CD4-positive, alpha-beta T cell treated with Interleukin-21 for 1 hour (primary cell): Measurements from ENCODE around the gene PGLYRP2.
"Not testable (repeated sequence)": the region's sequence is repeated elsewhere in the genome, so short reads cannot be mapped to it uniquely, and the experiment has no call there.

ENCODE experiments used
- DNase-seq: peaks from one replicate; pipeline ENCODE4 v3.0.0-alpha.2; 2020

PGLYRP2 gene

DNA sequence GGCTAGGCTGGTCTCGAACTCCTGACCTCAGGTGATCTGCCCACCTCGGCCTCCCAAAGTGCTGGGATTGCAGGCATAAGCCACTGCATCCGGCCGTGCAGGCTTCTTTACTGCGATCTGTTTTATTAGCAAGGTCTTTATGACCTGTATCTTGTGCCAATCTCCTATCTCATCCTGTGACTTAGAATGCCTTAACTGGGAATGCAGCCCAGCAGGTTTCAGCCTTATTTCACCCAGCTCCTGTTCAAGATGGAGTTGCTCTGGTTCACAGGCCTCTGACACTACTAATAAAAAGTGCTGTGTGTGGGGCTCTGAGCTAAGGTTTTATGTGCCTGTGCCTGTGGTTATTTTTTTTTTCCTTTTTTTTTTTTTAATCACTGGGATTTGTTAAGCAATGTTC lies 6.5 kb upstream of the PGLYRP2 start:
- not testable (repeated sequence) for DNase-seq

DNA sequence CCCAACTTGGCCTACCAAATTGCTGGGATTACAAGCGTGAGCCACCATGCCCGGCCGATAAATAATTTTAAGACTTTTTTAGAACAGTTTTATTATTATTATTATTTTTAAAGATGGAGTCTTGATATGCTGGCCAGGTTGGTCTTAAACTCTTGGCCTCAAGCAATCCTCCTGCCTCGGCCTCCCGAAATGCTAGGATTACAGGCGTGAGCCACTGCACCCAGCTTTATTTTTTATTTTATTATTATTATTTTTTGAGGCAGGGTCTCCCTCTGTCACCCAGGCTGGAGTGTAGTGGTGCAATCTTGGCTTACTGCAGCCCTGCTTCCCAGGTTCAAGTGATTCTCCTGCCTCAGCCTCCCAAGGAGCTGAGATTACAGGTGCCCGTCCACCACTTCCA lies 1.7 kb upstream of the PGLYRP2 start:
- DNase-seq: not testable (repeated sequence)

- DNase-seq: no peak
Measured at GRCh38 chr19:15476325-15476724, 3.0 kb downstream of the PGLYRP2 start.

DNA sequence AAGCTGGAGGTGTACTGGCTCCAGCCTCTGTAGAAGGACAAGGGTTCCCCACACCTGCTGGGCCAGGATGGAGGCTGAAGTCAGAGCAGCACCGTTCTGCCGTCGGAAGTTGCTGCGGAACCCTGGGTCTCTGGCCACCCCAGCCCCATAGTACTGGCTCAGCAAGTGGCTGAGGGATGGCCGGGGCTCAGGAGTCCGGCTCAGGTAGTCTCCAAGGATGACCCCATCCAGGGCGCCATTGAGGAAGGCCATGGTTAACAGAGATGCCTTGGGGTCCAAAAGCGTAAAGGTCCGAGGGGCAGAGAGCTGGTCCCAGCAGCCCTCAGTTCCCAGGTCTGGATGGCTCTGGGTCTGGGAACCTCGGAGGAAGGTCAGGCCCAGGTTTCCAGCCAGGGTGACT lies 3.7 kb downstream of the PGLYRP2 start:
- no peak for DNase-seq

DNA sequence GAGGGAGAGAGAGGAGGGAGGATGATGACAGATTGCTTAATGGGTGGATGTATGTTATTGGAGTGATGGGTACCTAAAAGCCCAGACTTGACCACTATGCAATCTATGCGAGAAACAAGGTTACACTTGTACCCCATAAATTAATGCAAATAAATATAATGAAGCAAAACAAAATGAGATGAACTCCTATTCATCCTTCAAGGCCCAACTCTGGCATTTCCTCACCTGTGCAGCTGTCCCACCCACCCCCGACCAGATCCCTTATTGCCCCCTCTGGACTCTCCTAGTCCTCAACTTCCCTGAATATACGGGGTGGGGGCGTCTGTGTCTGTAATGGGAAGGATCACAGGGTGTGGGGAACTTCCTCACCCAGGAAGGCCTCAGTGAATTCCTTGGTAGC lies 4.1 kb downstream of the PGLYRP2 start:
- no peak for DNase-seq

GRCh38 chr19:15473821-15474220 lies 5.5 kb downstream of the PGLYRP2 start:
- not testable (repeated sequence) for DNase-seq

GRCh38 chr19:15471639-15472101 lies 7.6 kb downstream of the PGLYRP2 start:
- no peak for DNase-seq

- DNase-seq: peak; percentile 26
Measured at GRCh38 chr19:15469513-15470297, 9.6 kb downstream of the PGLYRP2 start.

- DNase-seq: no peak
Measured at GRCh38 chr19:15468675-15469512, 10.4 kb downstream of the PGLYRP2 start.

DNA sequence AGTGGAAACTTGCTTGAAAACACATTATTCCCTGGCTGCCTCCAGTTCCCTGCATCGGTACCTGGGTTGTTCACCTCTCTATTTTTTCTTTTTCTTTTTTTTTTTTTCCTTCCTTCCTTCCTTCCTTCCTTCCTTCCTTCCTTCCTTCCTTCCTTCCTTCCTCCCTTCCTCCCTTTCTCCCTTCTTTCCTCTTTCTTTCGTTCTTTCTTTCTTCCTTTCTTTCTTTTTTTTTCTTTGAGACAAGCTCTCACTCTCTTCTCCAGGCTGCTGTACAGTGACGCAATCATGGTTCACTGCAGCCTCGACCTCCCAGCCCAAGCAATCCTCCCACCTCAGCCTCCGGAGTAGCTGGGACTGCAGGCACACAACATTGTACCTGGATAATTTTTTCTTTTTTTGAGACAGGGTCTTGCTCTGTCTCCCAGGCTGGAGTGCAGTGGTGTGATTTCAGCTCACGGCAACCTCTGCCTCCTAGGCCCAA lies 11.5 kb downstream of the PGLYRP2 start:
- DNase-seq: no peak

DNA sequence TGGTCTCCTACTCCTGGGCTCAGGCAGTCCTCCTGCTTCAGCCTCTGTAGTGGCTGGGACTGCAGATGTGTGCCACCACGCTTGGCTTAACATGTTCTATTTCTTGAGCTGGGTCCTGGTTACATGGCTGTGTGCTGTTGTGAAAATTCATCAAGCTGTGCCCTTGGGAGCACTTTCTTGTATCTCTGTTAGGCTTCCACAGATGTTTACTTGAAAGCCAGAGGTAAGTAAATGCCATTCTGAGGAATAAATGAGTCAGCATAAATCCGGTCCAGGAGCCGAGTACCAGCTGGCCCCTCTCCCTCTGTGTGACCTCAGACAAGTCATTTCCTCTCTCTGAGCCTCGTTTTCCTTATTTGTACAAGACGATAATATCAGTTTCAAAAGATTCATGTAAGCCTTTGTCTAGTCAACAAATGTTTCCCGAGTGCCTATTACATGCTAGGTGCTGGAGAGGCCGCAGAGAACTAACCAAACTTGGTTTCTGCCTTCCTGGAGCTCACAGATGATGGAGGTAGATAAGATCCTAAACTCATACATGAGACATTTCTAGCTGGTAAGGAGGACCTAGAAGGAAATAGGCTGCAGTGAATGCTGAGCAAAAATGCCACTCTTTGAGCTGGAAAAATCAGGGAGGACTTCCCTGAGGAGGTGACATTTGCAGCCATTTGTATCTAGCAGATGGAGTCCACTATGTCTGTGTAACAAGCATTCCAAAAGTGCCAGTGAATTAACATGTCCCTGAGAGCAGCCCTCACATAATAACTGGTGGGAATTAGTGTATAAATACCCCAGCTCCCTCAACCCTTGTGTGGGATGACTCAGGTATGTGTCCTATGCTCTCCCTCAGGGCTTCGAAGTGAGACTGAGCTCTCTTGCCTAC lies 12.2 kb downstream of the PGLYRP2 start:
- DNase-seq: peak; percentile 75

DNA sequence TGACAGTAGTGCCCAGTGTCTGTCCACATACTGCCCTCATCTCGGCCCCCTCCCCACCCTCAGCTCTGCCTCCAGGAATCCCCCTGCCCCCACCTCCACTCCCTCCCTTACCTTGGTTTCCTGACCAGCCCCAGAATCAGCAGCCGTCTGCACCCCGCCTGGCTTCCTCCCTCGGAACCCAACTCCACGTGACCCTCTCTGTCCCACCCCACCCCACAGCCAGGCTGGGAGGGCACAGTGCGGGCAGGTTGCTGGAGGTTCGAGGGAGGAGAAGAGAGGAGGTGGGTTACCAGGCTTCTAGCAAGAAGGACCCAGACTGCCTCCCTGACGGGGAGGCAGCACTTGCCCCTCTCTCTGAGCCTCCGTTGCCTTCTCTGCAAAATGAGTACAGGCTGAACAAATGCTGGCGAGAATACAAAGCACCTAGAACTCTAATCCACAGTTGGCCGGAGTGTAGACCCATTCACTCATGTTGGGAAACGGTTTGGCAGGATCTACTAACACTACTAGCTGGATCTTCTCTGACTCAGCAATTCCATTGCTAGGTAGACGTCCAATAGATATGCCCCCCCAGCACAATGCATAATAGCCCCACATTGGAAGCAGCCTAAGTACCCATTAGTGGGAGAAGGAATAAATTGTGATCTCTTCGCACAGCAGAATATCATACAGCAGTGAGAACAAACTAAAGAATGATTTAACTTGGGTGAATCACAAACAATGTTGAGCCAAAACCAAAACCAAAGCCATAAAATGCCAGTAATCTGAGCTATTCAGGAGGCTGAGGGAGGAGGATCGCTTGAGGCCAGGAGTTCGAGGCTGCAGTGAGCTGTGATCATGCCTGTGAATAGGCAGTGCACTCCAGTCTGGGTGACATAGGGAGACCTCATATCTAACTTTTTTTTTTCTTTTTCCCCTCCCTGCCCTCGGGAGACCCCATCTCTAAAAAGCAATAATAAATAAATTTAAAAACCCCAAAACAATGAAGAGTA lies 14.6 kb downstream of the PGLYRP2 start, which contains the start of gene RASAL3:
RASAL3 (minus strand) TSS at position 151 of the 992 bp plus-strand sequence. CDS start 186 bp downstream, outside the sequence.
- peak; percentile 72 for DNase-seq

DNA sequence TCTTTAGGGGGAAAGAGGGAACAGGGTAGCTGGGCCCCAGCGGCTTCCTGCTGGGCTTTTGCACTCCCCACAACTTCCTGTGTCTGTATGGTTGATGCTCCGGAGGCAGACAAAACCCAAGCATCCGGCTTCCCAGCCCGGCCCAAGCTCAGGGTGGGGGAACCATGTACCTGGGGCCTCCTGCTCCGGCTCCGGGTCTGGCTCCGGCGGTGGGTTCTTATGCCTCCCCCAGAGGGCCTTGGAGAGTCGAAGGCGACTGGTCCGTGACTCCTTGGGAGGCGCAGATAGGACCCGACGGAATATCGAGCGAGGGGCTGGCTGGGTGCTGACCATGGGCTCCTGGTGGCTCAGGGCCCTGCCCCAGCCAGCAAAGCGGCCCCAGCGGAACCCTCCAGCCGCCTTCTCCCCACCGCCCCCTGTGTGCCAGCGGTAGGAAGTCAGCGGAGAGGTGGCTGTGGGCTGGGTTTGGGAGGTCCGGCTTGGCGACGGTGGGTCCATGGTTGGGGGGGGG lies 15.4 kb downstream of the PGLYRP2 start:
- DNase-seq: peak; percentile 84

DNA sequence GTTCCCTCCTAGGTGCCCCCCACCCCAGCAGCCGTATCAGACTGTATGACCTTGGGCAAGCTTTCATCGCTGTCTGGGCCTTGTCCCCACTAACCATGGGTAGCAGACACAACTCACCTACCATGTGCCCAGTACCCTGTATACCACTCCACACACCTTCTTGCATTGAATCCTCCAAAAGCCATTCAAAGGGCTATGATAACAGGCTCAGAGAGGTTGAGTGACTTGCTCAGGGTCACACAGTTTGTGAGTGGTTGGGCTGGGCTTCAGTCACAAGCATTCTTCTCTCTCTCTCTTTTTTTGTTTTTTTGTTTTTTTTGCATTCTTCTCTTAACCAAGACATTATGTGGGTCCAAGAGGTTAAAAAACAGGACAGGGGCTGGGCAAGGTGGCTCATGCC lies 17.6 kb downstream of the PGLYRP2 start:
- DNase-seq: no peak

DNA sequence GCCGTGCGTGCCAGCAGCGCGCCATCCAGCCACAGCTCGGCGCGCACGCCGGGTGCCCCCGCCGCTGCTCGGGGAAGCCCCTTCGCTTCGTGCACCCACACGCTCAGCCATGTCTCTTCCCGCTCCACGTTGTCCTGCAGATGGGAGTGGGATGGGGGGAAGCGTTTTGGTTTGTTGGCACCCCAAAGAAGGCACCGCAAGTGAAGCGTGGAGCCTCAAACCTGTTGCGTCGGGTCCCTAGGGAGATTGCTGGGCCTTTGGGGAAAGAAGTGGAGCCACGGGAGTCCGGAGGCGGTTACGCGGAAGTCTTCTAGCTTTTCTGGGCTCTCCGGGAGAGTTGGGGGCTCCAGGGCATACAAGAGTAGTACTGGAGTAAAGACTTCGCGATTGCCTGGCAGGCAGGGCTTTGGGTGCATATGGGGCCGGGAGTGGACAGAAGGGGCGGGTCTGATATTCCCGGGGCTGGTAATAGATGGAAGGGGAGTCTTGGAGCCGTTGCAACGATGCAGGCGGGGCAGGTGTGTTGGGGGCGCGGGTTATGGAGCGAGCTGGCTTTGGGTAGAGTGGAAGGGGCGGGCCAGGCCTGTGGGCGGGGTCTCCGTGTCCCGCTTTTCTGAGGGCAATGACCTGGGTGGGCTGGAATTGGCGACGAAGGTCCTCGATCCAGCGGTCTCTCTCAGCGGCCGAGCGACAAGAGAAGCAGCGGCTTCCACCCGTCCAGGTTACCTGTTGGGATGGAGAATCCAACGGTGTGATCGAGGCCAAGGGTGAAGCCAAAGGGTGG lies 21.4 kb downstream of the PGLYRP2 start:
- no peak for DNase-seq

GRCh38 chr19:15456871-15457700 lies 22.2 kb downstream of the PGLYRP2 start:
- no peak for DNase-seq

DNA sequence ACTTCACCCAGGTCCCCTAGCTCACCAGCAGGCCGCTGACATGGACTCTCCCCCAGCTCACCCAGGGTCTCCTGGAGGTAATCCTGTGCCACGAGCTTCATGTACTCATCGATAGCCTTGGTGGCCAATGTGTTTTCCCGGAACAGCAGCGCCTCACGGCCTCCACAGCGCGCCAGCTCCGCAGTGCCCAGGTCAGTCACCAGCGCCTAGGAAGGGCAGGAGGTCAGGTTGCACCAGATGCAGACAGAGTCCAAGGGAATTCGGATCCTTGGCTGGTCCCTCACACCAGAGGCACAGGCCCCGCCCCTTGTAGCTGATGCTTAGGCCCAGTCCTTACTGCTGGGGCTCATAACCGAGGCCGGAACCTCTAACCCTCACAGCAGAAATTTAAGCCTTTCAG lies 22.9 kb downstream of the PGLYRP2 start:
- DNase-seq: no peak

- DNase-seq: no peak
Measured at GRCh38 chr19:15455996-15456395, 23.3 kb downstream of the PGLYRP2 start.
